ENCODE measurements around the gene MED13. TPM values are rescaled to one million over a fixed set of nuclear protein-coding genes. Genes with fewer than 3 reads are reported as not detected.

MED13 gene
- total RNA-seq, 1 donor from 2014 or later: 65.7 TPM

- no peaks in the 10 kb centered on the region for H3K27me3 ChIP-seq
- TF ChIP-seq, protein P1, sequence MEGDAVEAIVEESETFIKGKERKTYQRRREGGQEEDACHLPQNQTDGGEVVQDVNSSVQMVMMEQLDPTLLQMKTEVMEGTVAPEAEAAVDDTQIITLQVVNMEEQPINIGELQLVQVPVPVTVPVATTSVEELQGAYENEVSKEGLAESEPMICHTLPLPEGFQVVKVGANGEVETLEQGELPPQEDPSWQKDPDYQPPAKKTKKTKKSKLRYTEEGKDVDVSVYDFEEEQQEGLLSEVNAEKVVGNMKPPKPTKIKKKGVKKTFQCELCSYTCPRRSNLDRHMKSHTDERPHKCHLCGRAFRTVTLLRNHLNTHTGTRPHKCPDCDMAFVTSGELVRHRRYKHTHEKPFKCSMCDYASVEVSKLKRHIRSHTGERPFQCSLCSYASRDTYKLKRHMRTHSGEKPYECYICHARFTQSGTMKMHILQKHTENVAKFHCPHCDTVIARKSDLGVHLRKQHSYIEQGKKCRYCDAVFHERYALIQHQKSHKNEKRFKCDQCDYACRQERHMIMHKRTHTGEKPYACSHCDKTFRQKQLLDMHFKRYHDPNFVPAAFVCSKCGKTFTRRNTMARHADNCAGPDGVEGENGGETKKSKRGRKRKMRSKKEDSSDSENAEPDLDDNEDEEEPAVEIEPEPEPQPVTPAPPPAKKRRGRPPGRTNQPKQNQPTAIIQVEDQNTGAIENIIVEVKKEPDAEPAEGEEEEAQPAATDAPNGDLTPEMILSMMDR (IDR thresholded peaks at IDR 0.05): no peak
- intact Hi-C loops (cut with DNase I): no loop called here
- H3K4me1 ChIP-seq: no peaks in the 10 kb centered on the region
- H3K36me3 ChIP-seq: peaks cover 62% of the 10 kb centered on the region
- no peak overlapping the region for H3K27ac ChIP-seq
- DNase-seq (no peak), ATAC-seq (no peak)
- no peak overlapping the region for H3K4me3 ChIP-seq
- H3K9me3 ChIP-seq: no peaks in the 10 kb centered on the region
These were observed 26.8 kb downstream of the MED13 start for GRCh38 chr17:62038248-62038647.

DNA sequence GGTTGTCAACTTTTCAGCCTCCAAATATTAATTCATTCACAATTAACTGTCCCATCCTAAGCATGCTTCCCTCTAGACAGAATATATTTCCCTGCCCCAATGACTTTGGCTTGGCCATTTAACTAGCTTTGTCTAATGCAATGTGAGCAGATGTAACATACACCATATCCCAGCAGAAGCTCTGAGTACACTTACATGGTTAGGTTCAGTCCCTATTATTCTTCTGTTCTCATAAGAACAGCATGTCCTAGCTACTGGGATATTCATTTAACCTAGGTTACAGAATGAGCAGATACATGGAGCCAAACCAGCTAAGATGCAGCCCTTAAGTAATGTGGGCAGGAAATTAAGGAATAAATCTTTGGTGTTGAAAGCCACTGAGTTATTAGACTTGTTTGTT lies 31.8 kb downstream of the MED13 start:
- Histone ChIP-seq H3K27me3 (no peaks in the 10 kb centered on the region), H3K4me3 (no peak overlapping the region), H3K27ac (no peak overlapping the region), H3K9me3 (no peaks in the 10 kb centered on the region), H3K4me1 (no peaks in the 10 kb centered on the region), H3K36me3 (peaks cover 72% of the 10 kb centered on the region)
- intact Hi-C loops (cut with DNase I): no loop called here
- no peak for DNase-seq
- TF ChIP-seq, protein P1 (IDR thresholded peaks at IDR 0.05): no peak
- ATAC-seq: no peak

- H3K27me3 ChIP-seq: no peaks in the 10 kb centered on the region
- no peaks in the 10 kb centered on the region for H3K9me3 ChIP-seq
- TF ChIP-seq, protein P1 (IDR thresholded peaks at IDR 0.05): no peak
- DNase-seq (no peak), ATAC-seq (no peak)
- intact Hi-C loops (cut with DNase I): no loop called here
- H3K36me3 ChIP-seq: peaks cover 79% of the 10 kb centered on the region
- no peak overlapping the region for H3K4me3 ChIP-seq
- H3K27ac ChIP-seq: no peak overlapping the region
- H3K4me1 ChIP-seq: no peaks in the 10 kb centered on the region
These were observed 32.6 kb downstream of the MED13 start for GRCh38 chr17:62032480-62032879.

GRCh38 chr17:62030264-62030663 lies 34.8 kb downstream of the MED13 start:
- TF ChIP-seq, protein P1 (IDR thresholded peaks at IDR 0.05): no peak
- ATAC-seq (no peak), DNase-seq (no peak)
- no peaks in the 10 kb centered on the region for H3K9me3 ChIP-seq
- peaks cover 99% of the 10 kb centered on the region for H3K36me3 ChIP-seq
- H3K4me1 ChIP-seq: no peaks in the 10 kb centered on the region
- intact Hi-C loops (cut with DNase I): no loop called here
- no peak overlapping the region for H3K4me3 ChIP-seq
- no peak overlapping the region for H3K27ac ChIP-seq
- H3K27me3 ChIP-seq: no peaks in the 10 kb centered on the region

DNA sequence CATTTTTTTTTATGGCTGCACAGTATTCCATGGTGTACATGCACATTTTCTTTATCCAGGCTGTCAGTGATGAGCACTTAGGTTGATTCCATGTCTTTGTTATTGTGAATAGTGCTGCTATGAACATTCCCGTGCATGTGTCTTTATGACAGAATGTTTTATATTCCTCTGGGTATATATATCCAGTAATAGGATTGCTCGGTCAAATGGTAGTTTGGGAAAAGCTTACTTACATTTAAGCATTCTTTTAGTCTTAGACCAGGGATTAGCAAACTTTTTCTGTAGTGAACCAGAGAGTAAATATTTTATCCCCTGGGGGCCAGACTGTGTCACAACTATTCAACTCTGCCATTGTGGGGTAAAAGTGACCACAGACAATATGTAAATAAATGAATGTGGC lies 40.2 kb downstream of the MED13 start:
- Histone ChIP-seq H3K4me3 (no peak overlapping the region), H3K4me1 (no peaks in the 10 kb centered on the region), H3K36me3 (peaks cover 85% of the 10 kb centered on the region), H3K27me3 (no peaks in the 10 kb centered on the region), H3K27ac (no peak overlapping the region), H3K9me3 (no peaks in the 10 kb centered on the region)
- DNase-seq (no peak), ATAC-seq (no peak)
- TF ChIP-seq, protein P1 (IDR thresholded peaks at IDR 0.05): no peak
- intact Hi-C loops (cut with DNase I): no loop called here

GRCh38 chr17:62017912-62018311 lies 47.2 kb downstream of the MED13 start:
- no peak for ATAC-seq

More at GRCh38 chr17:62017912-62018311, 47.2 kb downstream of the MED13 start:
- Histone ChIP-seq H3K4me1 (no peaks in the 10 kb centered on the region), H3K9me3 (no peaks in the 10 kb centered on the region), H3K4me3 (no peak overlapping the region), H3K27me3 (no peaks in the 10 kb centered on the region), H3K36me3 (peaks cover 51% of the 10 kb centered on the region), H3K27ac (no peak overlapping the region)
- DNase-seq: no peak
- intact Hi-C loops (cut with DNase I): no loop called here
- TF ChIP-seq, protein P1 (IDR thresholded peaks at IDR 0.05): no peak
